ENCODE data around the gene SLC44A1. TPM values are rescaled to one million over a fixed set of nuclear protein-coding genes. Genes with fewer than 3 reads are reported as not detected.

The SLC44A1 gene
- total RNA-seq, 1 donor from 2014 or later: 13.9 TPM

DNA sequence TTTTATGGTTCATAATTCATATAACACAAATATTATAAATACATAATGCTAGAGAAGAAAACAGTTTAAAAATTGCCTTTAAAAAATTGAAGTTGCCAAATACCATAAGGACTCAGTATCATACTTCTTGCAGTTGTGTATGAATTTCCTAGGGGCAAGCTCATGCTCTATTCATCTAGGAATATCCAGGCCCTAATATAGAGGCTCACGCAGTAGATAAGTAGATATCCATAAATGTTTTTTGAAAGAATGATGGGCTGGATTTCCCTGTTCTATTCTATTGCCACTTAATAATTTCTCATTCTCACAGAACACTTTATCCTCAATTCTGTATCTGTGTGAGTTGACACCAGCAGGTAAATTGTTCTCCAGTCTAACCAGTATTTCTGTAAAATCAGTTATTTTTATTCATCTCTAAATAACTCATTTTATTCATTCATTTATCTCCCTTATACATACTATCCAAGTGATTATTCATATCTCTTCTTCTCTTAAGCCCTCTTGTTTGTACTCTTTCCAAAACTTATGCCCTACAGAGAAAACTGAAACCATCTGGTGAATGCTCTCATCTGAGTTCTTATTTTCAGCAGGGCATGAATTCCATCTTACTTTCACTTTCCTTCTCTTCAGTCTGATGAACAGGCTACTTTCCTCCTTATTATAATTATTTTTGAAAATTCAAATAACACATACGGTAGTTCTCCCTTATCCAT lies 97.1 kb downstream of the SLC44A1 start:
- H3K4me1 Mint-ChIP-seq: peaks cover 8% of the 10 kb centered on the region
- H3K4me3 Mint-ChIP-seq: no peak overlapping the region
- DNase-seq (ENCODE audit: low read depth, low spot score): no peak
- H3K9me3 Mint-ChIP-seq: no peaks in the 10 kb centered on the region
- no peaks in the 10 kb centered on the region for H3K27me3 Mint-ChIP-seq (ENCODE audit: low read depth)
- no peaks in the 10 kb centered on the region for H3K36me3 Mint-ChIP-seq (ENCODE audit: low read depth)
- H3K27ac Mint-ChIP-seq (ENCODE audit: unreplicated experiment): no peak overlapping the region
- TF ChIP-seq, protein P1, sequence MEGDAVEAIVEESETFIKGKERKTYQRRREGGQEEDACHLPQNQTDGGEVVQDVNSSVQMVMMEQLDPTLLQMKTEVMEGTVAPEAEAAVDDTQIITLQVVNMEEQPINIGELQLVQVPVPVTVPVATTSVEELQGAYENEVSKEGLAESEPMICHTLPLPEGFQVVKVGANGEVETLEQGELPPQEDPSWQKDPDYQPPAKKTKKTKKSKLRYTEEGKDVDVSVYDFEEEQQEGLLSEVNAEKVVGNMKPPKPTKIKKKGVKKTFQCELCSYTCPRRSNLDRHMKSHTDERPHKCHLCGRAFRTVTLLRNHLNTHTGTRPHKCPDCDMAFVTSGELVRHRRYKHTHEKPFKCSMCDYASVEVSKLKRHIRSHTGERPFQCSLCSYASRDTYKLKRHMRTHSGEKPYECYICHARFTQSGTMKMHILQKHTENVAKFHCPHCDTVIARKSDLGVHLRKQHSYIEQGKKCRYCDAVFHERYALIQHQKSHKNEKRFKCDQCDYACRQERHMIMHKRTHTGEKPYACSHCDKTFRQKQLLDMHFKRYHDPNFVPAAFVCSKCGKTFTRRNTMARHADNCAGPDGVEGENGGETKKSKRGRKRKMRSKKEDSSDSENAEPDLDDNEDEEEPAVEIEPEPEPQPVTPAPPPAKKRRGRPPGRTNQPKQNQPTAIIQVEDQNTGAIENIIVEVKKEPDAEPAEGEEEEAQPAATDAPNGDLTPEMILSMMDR (conservative IDR thresholded peaks at IDR 0.05): no peak

DNA sequence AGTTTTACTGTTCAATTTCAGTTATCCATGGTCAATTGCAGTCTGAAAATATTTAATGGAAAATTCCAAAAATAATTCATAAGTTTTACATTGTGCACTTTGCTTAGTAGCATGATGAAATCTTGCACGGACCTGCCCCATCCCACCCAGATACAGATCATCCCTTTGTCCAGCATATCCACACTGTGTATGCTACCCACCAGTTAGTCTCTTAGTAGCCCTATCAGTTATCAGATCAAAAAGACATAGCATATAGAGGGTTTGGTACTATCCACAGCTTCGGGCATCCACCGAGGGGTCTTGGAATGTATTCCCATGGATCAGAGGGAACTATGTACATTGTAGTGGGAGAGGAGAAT lies 97.7 kb downstream of the SLC44A1 start:
- H3K4me1 Mint-ChIP-seq: peaks cover 8% of the 10 kb centered on the region
- TF ChIP-seq, protein P1 (conservative IDR thresholded peaks at IDR 0.05): no peak
- H3K4me3 Mint-ChIP-seq: no peak overlapping the region
- H3K36me3 Mint-ChIP-seq (ENCODE audit: low read depth): no peaks in the 10 kb centered on the region
- no peak overlapping the region for H3K27ac Mint-ChIP-seq (ENCODE audit: unreplicated experiment)
- no peaks in the 10 kb centered on the region for H3K9me3 Mint-ChIP-seq
- H3K27me3 Mint-ChIP-seq (ENCODE audit: low read depth): no peaks in the 10 kb centered on the region
- no peak for DNase-seq (ENCODE audit: low read depth, low spot score)

DNA sequence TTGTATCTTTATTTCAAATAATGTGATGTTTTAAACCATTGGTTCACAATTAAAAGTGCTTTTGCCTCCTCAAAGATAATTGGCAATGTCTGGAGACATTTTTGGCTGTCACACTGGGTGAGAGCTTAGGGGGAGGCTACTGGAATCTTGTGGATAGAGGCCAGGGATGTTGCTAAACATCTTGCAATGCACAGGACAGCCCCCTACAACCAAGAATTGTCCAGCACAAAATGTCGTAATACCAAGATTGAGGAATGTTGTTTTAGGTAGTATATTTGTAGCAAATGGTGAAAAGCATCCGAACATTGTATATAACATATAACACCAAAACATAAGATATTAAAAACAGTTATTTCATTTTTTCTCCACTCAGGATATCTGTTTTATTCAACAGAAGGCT lies 99.8 kb downstream of the SLC44A1 start:
- DNase-seq (ENCODE audit: low read depth, low spot score): no peak
- H3K4me1 Mint-ChIP-seq: peaks cover 8% of the 10 kb centered on the region
- no peak overlapping the region for H3K27ac Mint-ChIP-seq (ENCODE audit: unreplicated experiment)
- H3K4me3 Mint-ChIP-seq: no peak overlapping the region
- TF ChIP-seq, protein P1 (conservative IDR thresholded peaks at IDR 0.05): no peak
- no peaks in the 10 kb centered on the region for H3K9me3 Mint-ChIP-seq
- no peaks in the 10 kb centered on the region for H3K36me3 Mint-ChIP-seq (ENCODE audit: low read depth)
- no peaks in the 10 kb centered on the region for H3K27me3 Mint-ChIP-seq (ENCODE audit: low read depth)

DNA sequence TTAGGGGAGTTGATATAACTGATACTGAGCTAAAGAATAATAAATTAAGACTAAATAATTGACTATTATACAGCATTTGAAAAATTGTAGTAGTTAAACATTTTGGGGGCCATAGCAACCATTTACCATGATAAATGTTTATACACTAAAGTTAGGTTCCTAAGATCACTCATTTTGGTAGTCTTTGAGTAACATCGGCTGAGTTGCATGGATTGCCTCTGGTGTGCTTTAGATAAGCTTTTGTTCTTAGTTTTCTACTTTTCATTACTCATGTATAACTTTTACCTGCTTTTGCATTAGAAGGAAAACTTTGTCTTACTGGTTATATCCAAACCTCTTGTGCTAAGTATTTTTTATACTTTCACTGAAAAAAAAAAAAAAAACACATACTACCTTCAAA lies 101.2 kb downstream of the SLC44A1 start:
- Mint-ChIP-seq H3K4me1 (peaks cover 5% of the 10 kb centered on the region), H3K36me3 (ENCODE audit: low read depth) (no peaks in the 10 kb centered on the region), H3K4me3 (no peak overlapping the region), H3K27ac (ENCODE audit: unreplicated experiment) (no peak overlapping the region), H3K9me3 (no peaks in the 10 kb centered on the region), H3K27me3 (ENCODE audit: low read depth) (no peaks in the 10 kb centered on the region)
- DNase-seq (ENCODE audit: low read depth, low spot score): no peak
- TF ChIP-seq, protein P1 (conservative IDR thresholded peaks at IDR 0.05): no peak

- H3K36me3 Mint-ChIP-seq (ENCODE audit: low read depth): no peaks in the 10 kb centered on the region
- no peaks in the 10 kb centered on the region for H3K9me3 Mint-ChIP-seq
- no peak overlapping the region for H3K27ac Mint-ChIP-seq (ENCODE audit: unreplicated experiment)
- TF ChIP-seq, protein P1 (conservative IDR thresholded peaks at IDR 0.05): no peak
- no peak for DNase-seq (ENCODE audit: low read depth, low spot score)
- no peaks in the 10 kb centered on the region for H3K27me3 Mint-ChIP-seq (ENCODE audit: low read depth)
- no peak overlapping the region for H3K4me3 Mint-ChIP-seq
- H3K4me1 Mint-ChIP-seq: peaks cover 5% of the 10 kb centered on the region
Measured at GRCh38 chr9:105346273-105346672, 101.8 kb downstream of the SLC44A1 start.
